ENCODE data around the gene PACSIN1.

The PACSIN1 gene

DNA sequence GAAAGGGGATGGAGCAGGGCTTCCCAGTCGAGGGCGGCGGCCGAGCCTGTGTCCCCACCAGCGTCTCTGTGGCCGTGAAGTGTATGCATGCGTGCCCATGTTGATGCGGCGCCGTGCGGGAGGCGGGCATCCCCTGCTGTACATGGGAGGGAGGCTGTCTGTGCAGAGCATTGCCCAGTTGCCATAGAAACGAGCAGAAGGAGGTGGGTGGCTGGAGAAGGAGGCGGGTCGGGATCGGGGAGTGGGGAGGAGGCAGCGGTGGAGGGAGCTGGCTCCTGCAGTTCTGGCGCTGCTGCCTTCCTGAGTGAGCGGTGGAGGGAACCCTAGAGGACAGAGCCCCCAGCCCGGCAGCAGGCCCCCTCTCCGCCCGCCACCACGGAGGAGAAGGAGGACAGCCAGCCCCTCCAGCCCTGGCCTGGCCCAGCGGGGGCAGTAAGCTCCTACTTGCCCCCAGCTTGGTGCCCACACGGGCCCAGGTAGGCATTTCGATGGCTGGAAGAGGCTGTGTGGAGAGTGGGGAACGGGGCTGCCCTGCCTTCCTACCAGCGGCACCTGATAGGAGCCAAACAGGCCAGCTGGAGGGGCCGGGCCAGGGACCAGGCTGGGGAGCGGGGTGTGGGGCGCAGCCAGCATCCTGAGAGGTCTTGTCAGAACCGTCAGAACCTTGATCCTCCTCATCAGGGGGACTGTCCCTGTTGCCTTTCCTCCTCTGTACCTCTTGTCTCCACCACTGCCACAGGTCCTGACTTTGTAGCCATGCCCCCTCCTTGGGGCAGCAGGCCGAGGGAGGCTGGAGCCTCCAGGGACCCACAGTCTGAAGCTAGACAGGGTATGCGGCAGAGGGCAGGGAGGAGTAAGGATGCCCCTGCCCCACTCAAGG is 49.0 kb downstream of the PACSIN1 start:
- DNase-seq (ENCODE audit: low read depth in 2 of 2) = no peak

DNA sequence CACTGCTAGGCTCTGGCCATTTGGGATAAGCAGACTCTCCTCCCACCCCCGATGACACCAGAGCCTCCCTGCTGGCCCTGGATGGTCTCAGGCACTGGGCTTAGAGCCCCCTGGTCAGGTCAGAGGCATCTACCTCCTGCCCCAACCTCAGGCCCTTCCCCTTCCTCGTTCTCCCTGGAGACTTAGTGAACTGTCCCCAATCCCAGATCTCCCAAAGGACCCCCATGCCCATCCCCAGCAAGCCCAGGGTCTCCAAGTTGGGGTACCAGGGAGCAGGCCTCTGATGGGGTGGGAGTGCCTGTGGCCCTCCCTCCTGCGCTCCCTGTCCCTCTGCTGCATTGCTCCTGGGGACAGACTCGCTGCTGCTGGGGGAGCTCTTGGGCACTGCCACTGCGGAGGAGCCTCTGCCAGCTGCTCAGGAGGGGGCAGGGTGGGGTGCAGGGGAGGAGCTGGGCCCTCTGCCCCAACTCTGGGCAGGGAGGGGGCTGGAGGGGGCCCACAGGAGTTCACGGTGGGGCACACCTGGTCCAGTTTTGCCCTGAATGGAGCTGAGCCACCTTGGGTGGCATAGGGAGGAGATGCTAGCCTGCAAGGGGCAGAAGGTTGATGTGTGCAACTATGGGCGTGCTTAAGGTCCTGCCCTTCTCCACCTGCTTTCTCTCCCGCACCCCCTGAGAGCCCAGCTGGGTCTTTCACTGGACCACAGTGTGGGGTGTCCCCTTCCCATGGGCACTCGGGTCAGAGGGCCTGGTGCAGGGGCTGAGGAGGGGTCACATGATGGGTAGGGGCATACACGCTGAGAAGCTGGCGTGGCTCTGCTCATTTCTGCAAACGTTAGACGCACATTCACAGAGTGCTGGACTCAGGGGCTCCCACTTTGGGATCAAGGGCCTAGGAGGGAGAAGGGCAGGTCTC is 49.9 kb downstream of the PACSIN1 start:
- DNase-seq (ENCODE audit: low read depth in 2 of 2) = no peak

DNA sequence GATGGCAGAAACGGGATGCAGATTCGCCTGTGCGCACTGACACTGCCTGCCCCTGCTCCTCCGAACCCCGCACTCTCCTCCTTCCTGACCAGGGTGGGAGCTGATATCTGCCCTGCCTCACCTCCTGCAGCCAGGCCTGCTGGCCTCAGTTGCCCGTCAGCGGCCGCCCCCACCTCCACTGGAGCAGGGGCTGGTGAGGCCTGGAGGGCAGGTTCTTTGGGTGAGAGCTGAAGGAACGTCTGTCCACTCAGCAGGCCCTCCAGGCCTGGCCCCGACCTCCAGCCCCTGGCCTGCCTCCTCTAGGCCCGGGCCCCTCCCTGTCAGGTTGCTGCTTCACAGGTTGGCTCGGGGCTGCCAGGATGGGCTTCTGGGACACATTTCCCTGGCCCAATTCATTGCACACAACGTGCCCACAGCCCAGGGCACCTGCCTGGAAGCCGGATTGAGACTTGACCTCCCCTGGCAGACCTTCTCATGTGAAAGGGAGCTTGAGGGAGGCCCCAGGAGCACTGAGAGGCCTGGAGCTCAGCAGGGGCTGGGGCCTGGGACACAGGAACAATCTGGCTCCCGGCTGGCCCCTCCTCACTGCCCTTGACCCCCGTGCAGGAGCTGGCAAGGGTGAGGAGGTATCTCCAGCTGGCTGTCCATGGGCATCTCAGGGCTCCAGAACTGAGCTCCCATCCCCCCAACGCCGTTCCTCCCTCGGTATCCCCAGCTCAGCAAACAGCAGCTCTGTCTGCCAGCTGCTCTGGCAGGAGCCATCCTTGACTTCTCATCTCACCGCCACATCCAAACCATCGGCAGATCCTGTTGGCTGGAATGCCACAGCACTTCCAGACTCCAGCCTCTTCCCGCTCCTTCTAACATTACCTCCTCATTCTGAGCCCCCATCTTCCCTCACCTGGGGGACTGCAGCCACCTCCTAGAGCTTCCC is 50.8 kb downstream of the PACSIN1 start:
- DNase-seq (ENCODE audit: low read depth in 2 of 2) = no peak

- DNase-seq (ENCODE audit: low read depth in 2 of 2) = no peak
Measured at GRCh38 chr6:34517461-34517881, 51.6 kb downstream of the PACSIN1 start.

GRCh38 chr6:34517966-34518365 is 52.1 kb downstream of the PACSIN1 start:
- DNase-seq (ENCODE audit: low read depth in 2 of 2) = no peak

GRCh38 chr6:34518669-34519365 is 52.9 kb downstream of the PACSIN1 start:
- no peak for DNase-seq (ENCODE audit: low read depth in 2 of 2)

- DNase-seq (ENCODE audit: low read depth in 2 of 2) = no peak
Measured at GRCh38 chr6:34519971-34520644, 54.2 kb downstream of the PACSIN1 start.

DNA sequence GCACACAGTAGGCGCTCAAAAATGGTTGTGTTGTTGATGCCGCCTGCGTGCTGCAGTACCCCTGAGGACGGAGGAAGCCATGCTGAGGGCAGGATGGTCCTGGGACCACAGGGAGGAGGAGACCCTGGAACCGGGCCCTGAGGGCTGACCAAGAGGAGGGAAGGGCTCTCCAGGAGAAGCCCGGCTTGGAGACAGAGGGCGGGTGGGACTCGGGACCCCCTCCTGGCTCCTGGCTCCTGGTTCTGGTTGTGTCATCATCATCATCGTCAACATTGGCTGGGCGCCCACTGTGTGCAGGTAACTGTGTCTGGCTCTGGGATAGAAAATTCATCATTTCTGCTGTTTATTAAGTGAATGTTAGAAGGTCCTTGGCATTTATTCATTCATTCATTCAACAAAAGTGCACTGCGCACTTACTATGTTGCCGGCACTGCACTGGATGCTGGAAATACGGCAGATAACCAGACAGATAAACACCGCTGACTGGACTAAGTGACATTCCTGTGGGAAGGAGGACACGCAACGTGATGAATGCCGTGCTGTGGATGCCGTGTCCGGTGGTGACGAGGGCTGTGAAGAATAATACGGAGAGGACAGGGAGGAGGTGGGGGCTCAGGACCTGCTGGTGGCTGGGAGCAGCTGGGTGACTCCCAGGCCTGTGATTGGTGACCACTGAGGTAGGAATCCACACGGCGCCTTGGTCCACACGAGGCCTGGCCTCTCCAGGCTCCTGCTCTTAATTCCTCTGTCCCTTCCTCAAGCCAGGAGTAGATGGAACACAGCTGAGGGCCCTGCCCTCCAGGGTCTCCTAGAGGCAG is 55.0 kb downstream of the PACSIN1 start:
- DNase-seq (ENCODE audit: low read depth in 2 of 2) = no peak

GRCh38 chr6:34521463-34522285 is 55.8 kb downstream of the PACSIN1 start:
- no peak for DNase-seq (ENCODE audit: low read depth in 2 of 2)

GRCh38 chr6:34522761-34523160 is 56.9 kb downstream of the PACSIN1 start:
- no peak for DNase-seq (ENCODE audit: low read depth in 2 of 2)

DNA sequence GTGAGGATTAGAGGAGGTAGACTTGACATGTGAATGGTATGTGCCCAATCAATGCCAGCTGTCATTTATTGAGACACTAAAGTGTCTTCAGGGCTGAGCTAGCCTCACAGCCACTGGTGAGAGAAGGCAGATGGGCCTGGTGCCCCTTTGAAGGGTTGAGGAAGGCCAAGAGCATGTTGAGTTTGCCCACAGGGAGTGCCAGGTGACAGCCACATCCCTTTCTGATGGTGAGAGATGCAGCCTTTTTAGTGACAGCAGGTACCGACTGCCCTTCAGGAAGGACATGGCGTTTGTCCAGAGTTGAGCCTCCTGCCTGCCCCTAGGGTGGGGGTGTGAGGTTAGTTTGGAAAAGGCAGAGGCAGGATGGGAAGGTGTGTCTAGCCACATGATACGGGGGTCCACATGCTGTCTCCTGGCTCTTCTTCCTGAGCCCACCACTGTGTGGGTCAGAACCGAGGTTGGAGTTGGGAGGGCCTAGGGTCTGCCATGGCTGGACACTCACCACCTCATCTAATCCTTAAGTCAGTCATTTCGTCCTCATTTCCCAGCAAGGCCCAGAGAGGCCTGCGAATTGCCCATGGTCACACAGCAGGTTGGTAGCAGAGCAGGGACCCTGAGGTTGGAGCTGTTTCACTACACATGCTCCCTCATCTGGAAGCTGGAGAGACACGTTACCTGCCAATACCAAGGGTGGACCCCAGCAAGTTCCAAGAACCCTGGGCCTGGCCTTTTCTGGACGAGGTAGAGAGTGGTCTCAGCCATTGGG is 57.7 kb downstream of the PACSIN1 start:
- no peak for DNase-seq (ENCODE audit: low read depth in 2 of 2)

DNA sequence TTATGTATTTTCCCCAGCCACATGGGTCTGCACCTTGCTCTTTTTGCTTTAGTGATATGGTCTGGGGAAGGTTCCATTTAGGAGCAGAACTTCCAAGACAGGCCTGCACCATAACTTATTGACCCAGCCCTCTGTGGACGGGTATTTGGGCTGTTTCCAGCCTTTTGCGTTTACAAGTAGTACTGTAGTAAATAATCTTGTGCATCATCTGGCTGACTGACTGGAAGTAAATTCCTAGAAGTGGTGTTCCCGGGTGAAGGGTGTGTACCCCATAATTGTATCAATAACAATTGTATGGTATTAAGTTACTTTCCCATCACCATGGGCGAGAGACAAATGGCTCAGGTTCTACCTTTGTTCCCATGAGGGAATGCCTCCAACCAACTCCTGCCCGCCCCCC is 58.6 kb downstream of the PACSIN1 start:
- no peak for DNase-seq (ENCODE audit: low read depth in 2 of 2)

DNA sequence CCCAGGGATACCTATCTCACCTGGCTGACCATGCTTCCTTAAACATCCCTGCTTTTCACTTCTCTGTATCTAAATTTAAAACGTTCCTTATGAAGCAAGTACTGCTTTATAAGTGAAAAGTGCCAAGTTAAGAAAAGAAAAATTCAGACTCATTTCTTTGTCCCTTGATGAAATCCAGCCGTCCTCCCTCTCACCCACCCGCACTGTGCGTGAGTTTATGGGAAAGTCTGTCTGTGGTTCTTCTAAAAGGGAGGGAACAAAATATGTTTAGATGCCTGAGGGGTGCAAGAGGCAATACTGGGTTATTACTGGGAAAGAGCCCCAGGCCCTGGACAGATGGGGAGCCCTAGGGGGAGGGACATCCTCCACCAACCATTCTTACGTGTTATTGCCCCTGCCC is 59.1 kb downstream of the PACSIN1 start:
- DNase-seq (ENCODE audit: low read depth in 2 of 2) = no peak

GRCh38 chr6:34525431-34526175 is 59.7 kb downstream of the PACSIN1 start:
- no peak for DNase-seq (ENCODE audit: low read depth in 2 of 2)

DNA sequence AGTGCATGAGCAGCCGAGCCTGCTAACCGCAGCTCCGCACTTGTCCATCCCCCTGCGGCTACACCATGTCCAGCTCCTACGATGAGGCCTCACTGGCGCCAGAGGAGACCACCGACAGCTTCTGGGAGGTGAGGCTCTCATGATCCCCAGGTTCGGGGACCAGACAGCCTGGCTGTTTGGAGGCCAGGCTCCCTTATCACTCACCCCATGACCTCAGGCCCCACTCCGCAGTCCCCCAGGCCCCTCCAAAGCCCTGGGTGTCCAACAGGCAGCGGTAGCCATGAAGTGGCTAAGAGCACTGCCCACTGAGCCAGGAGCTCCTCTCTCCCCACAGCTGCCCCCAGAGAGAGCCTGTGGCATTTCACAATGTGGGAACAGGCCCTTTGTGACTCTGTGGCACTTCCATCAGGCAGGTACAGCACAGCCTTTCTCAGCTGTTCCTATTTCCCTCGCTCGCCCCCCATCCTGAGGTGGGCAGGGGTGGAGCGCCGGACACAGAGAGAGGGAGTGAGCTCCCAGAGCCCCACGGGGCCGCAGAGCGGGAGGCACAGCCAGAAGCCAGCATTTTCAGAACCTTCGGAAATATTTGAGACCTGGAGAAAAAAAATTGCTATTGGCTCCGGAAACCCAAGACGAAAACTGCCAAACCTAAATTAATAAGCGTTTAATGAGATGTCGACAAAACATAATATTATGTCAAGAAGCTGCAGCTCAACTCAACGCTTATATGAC is 60.5 kb downstream of the PACSIN1 start:
- no peak for DNase-seq (ENCODE audit: low read depth in 2 of 2)

DNA sequence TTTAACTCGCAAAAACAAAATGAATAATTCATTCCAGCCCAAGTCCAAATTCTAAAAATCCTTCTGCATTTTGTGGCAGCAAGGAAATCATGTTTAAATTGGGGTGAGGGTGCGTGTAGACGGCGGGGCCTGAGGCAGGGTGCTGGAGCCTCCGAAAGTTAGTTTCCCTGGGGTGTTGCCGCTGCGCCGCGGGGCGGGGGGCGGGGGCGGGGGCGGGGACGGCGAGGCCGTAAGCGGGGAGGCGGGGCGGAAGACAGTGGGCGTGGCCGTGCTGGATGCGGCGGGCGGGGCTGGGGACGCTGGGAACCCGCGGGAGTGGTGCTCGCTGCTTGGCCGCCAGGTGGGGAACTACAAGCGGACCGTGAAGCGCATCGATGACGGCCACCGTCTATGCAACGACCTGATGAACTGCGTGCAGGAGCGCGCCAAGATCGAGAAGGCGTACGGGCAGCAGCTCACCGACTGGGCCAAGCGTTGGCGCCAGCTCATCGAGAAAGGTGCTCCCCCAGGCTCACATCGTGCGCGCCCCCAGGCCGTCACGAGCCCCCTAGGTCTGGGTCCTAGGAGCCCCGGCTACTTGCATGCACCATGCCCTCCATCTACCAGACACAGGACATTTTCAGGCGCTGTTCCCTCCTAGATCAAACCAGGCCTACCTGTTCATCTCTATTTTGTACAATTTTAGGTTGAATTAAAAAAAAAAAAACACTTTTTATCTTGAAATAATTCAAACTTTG is 61.3 kb downstream of the PACSIN1 start:
- peak; percentile 90 to 92 for DNase-seq (ENCODE audit: low read depth in 2 of 2)
